Body of pancreas (tissue), 4 donors: ENCODE results near the gene FGG. TPM values are rescaled to one million over a fixed set of nuclear protein-coding genes. Genes with fewer than 3 reads are reported as not detected.

Source experiments
- ATAC-seq: fragments of 150-250 bp; one replicate; pipeline ENCODE4 v1.9.1; 2016
- DNase-seq, 4 donors: peaks; one replicate each; pipeline ENCODE4 v3.0.0-alpha.2; 2019
- H3K27ac ChIP-seq, 4 donors: fragments of 200-600 bp; sonication (generic); 1 replicate in 3 of 4; 2 replicates in 1 of 4; pipeline versions ENCODE4 v1.5.1 to v1.6.1; 2016 to 2019; ENCODE audit warnings: mild to moderate bottlenecking in 1 of 4, mixed read lengths in 1 of 4, moderate library complexity in 1 of 4
- H3K27me3 ChIP-seq, 2 donors: fragments of 200-600 bp; sonication (generic); one replicate each; pipeline ENCODE4 v1.6.0; 2016; ENCODE audit warnings: mild to moderate bottlenecking in 1 of 2
- H3K36me3 ChIP-seq, 2 donors: fragments of 200-600 bp; sonication (generic); replicated peaks in 1 of 2; 2 replicates each; pipeline ENCODE4 v1.5.1; 2016; ENCODE audit warnings: low read depth in 2 of 2; ENCODE audit not compliant: insufficient read depth in 1 of 2
- H3K4me1 ChIP-seq: fragments of 200-600 bp; sonication (generic); one replicate; pipeline ENCODE4 v1.6.0; 2016
- H3K4me3 ChIP-seq, 2 donors: fragments of 200-600 bp; sonication (generic); 1 replicate in 1 of 2; 2 replicates in 1 of 2; pipeline ENCODE4 v1.5.1; 2016 to 2019
- H3K9me3 ChIP-seq, 3 donors: fragments of 200-600 bp; sonication (generic); 1 replicate in 2 of 3; 2 replicates in 1 of 3; pipeline ENCODE4 v1.5.1; 2016
- POLR2A ChIP-seq, 3 donors: fragments of 450-650 bp; IDR thresholded peaks; one replicate each; pipeline ENCODE4 v1.6.1; 2016; ENCODE audit warnings: antibody characterized with exemption in 3 of 3, mild to moderate bottlenecking in 2 of 3
- WGBS, 2 donors: methylation state at CpG; one replicate each; pipeline ENCODE4 v1.1.5; 2017; 5-methylcytosine and 5-hydroxymethylcytosine counted together
- intact Hi-C: fragments of 100-400 bp; cut with DNase I; formaldehyde crosslinking; loops from one replicate; pipeline ENCODE4 v1.15.1; 2023
- total RNA-seq, 2 donors: library from RNA; depleted of rRNA; stranded (reverse); fragments of >200 nt; gene quantifications; one replicate each; pipeline ENCODE4 v1.1.0, GENCODE V29; 2016
- TF ChIP-seq, protein P1 (sequence below), 7 experiments: fragments of 450-650 bp in 4 of 7; fragments of 200-600 bp in 3 of 7; sonication (generic) in 3 of 7; IDR thresholded peaks; one replicate each; pipeline ENCODE4 v1.5.1; 2016 to 2019; ENCODE audit warnings: antibody characterized with exemption in 7 of 7

FGG gene
- total RNA-seq, 2 donors from 2014 or later, result not detected

DNA sequence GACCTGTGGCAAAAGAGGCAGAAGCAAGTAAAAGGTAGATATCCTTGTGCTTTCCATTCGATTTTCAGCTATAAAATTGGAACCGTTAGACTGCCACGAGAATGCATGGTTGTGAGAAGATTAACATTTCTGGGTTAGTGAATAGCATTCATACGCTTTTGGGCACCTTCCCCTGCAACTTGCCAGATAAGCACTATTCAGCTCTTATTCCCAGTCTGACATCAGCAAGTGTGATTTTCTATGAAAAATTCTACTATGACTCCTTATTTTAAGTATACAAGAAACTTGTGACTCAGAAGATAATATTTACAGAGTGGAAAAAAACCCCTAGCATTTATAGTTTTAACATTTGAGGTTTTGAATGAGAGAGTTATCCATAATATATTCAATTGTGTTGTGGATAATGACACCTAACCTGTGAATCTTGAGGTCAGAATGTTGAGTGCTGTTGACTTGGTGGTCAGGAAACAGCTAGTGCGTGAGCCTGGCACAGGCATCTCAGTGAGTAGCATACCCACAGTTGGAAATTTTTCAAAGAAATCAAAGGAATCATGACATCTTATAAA is 45.7 kb downstream of the FGG start:
- no peaks in the 10 kb centered on the region for H3K9me3 ChIP-seq
- H3K4me1 ChIP-seq, result no peaks in the 10 kb centered on the region
- no peak for TF ChIP-seq POLR2A (IDR thresholded peaks at IDR 0.05)
- intact Hi-C loops, result no loop called here
- DNase-seq, result no peak
- no peaks in the 10 kb centered on the region for H3K27me3 ChIP-seq
- no peak overlapping the region for H3K27ac ChIP-seq
- WGBS, 2 donors, result 61 to 74% methylated on average over 5 of the region's 5 CpGs
- H3K4me3 ChIP-seq, result no peak overlapping the region
- H3K36me3 ChIP-seq, result no peaks in the 10 kb centered on the region
- ATAC-seq, result no peak

DNA sequence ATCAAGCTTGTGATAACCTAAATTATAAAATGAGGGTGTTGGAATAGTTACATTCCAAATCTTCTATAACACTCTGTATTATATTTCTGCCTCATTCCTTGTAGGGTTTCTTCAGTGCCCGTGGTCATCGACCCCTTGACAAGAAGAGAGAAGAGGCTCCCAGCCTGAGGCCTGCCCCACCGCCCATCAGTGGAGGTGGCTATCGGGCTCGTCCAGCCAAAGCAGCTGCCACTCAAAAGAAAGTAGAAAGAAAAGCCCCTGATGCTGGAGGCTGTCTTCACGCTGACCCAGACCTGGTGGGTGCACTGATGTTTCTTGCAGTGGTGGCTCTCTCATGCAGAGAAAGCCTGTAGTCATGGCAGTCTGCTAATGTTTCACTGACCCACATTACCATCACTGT is 46.8 kb downstream of the FGG start:
- Histone ChIP-seq H3K27ac (no peak overlapping the region), H3K27me3 (no peaks in the 10 kb centered on the region), H3K9me3 (no peaks in the 10 kb centered on the region), H3K4me1 (no peaks in the 10 kb centered on the region), H3K4me3 (no peak overlapping the region), H3K36me3 (no peaks in the 10 kb centered on the region)
- ATAC-seq, result no peak
- 74 to 90% methylated on average over 6 of the region's 6 CpGs for WGBS, 2 donors
- TF ChIP-seq, protein P1, sequence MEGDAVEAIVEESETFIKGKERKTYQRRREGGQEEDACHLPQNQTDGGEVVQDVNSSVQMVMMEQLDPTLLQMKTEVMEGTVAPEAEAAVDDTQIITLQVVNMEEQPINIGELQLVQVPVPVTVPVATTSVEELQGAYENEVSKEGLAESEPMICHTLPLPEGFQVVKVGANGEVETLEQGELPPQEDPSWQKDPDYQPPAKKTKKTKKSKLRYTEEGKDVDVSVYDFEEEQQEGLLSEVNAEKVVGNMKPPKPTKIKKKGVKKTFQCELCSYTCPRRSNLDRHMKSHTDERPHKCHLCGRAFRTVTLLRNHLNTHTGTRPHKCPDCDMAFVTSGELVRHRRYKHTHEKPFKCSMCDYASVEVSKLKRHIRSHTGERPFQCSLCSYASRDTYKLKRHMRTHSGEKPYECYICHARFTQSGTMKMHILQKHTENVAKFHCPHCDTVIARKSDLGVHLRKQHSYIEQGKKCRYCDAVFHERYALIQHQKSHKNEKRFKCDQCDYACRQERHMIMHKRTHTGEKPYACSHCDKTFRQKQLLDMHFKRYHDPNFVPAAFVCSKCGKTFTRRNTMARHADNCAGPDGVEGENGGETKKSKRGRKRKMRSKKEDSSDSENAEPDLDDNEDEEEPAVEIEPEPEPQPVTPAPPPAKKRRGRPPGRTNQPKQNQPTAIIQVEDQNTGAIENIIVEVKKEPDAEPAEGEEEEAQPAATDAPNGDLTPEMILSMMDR (IDR thresholded peaks at IDR 0.05), result no peak
- TF ChIP-seq POLR2A (IDR thresholded peaks at IDR 0.05), result no peak
- DNase-seq, result no peak
- intact Hi-C loops, result no loop called here

DNA sequence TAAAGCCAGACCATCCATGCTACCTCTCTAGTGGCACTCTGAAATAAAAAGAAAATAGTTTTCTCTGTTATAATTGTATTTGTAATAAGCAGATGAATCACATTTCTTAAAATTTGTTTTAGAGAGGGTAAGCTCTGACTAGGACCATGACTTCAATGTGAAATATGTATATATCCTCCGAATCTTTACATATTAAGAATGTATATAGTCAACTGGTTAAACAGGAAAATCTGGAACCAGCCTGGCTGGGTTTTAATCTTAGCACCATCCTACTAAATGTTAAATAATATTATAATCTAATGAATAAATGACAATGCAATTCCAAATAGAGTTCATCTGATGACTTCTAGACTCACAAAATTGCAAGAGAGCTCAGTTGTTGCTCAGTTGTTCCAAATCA is 48.1 kb downstream of the FGG start:
- no peak overlapping the region for H3K27ac ChIP-seq
- H3K4me1 ChIP-seq, result peaks cover 7% of the 10 kb centered on the region
- intact Hi-C loops, result no loop called here
- no peak for ATAC-seq
- no peaks in the 10 kb centered on the region for H3K9me3 ChIP-seq
- no peak for TF ChIP-seq POLR2A (IDR thresholded peaks at IDR 0.05)
- TF ChIP-seq, protein P1 (IDR thresholded peaks at IDR 0.05), result no peak
- DNase-seq, result no peak
- WGBS, 2 donors, result 77 to 97% methylated on average over 1 of the region's 1 CpG
- H3K36me3 ChIP-seq, result no peaks in the 10 kb centered on the region
- no peak overlapping the region for H3K4me3 ChIP-seq
- no peaks in the 10 kb centered on the region for H3K27me3 ChIP-seq

DNA sequence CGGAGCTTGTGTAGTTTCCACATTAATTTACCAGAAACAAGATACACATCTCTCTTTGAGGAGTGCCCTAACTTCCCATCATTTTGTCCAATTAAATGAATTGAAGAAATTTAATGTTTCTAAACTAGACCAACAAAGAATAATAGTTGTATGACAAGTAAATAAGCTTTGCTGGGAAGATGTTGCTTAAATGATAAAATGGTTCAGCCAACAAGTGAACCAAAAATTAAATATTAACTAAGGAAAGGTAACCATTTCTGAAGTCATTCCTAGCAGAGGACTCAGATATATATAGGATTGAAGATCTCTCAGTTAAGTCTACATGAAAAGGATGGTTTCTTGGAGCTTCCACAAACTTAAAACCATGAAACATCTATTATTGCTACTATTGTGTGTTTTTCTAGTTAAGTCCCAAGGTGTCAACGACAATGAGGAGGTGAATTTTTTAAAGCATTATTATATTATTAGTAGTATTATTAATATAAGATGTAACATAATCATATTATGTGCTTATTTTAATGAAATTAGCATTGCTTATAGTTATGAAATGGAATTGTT is 49.7 kb downstream of the FGG start, which contains the start of gene FGB:
Gene FGB, plus strand, starts transcription at position 315 of the 558 bp plus-strand sequence. Its CDS starts 8 bp downstream, at position 323.
- no peak for ATAC-seq
- H3K4me3 ChIP-seq, result no peak within 1 kb of the TSS
- intact Hi-C loops, result no loop called here
- no peak within 1 kb of the TSS for H3K27ac ChIP-seq
- no peaks in the 10 kb centered on the region for H3K27me3 ChIP-seq
- WGBS, 2 donors, result 63 to 64% methylated on average over 2 of the region's 2 CpGs
- H3K36me3 ChIP-seq, result no peaks in the 10 kb centered on the region
- TF ChIP-seq POLR2A (IDR thresholded peaks at IDR 0.05), result no peak
- TF ChIP-seq, protein P1 (IDR thresholded peaks at IDR 0.05), result no peak
- H3K4me1 ChIP-seq, result peaks cover 7% of the 10 kb centered on the region
- H3K9me3 ChIP-seq, result no peaks in the 10 kb centered on the region
- DNase-seq, result no peak

DNA sequence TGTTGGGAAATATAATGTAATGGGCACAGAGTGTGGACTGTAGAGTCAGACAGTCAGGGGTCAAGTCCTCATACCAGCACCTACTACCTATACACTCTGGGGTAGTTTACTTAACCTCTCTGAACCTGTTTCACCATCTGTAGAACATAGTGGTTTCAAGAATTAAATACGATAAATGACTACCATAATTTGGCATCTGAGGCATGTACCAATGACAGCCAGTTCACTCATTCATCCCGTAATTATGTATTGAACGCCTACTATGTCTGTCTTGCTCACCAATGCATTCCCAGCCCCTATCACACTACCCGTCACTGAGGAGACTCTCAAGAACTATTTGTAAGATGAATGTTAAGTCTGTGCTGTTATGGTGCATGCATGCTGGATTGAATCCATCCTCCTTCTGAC is 51.6 kb downstream of the FGG start:
- no peak overlapping the region for H3K27ac ChIP-seq
- H3K27me3 ChIP-seq, result no peaks in the 10 kb centered on the region
- intact Hi-C loops, result no loop called here
- peaks cover 7% of the 10 kb centered on the region for H3K4me1 ChIP-seq
- TF ChIP-seq, protein P1 (IDR thresholded peaks at IDR 0.05), result no peak
- TF ChIP-seq POLR2A (IDR thresholded peaks at IDR 0.05), result no peak
- DNase-seq (no peak), ATAC-seq (no peak)
- WGBS, 2 donors, result 66 to 67% methylated on average over 4 of the region's 4 CpGs
- no peak overlapping the region for H3K4me3 ChIP-seq
- H3K36me3 ChIP-seq, result no peaks in the 10 kb centered on the region
- H3K9me3 ChIP-seq, result no peaks in the 10 kb centered on the region
